DOHH2 (cell line): ENCODE data around the gene EN1.

Experiments used
- H3F3A ChIP-seq: fragments of 200-600 bp; sonication (generic), shearing (Covaris generic); 2 replicates; pipeline ENCODE4 v1.6.0; 2016; ENCODE audit warnings: antibody characterized with exemption, mild to moderate bottlenecking; ENCODE audit not compliant: control insufficient read depth, insufficient read depth
- H3K27ac ChIP-seq: fragments of 200-600 bp; sonication (generic); 2 replicates; pipeline ENCODE4 v1.5.1; 2014; ENCODE audit warnings: low read depth, mild to moderate bottlenecking, low read length, moderate library complexity
- H3K27me3 ChIP-seq: fragments of 200-600 bp; sonication (generic); 2 replicates; pipeline ENCODE4 v1.6.1; 2014; ENCODE audit warnings: mild to moderate bottlenecking, low read length, mixed read lengths; ENCODE audit not compliant: control insufficient read depth
- H3K36me3 ChIP-seq: fragments of 200-600 bp; sonication (generic); 2 replicates; pipeline ENCODE4 v1.6.1; 2014; ENCODE audit warnings: mild to moderate bottlenecking, low read length, moderate library complexity, mixed read lengths; ENCODE audit not compliant: control insufficient read depth
- H3K4me1 ChIP-seq: fragments of 200-600 bp; sonication (generic); 2 replicates; pipeline ENCODE4 v1.6.1; 2014; ENCODE audit warnings: mild to moderate bottlenecking, low read length, mixed read lengths; ENCODE audit not compliant: control insufficient read depth
- H3K4me2 ChIP-seq: fragments of 200-600 bp; sonication (generic); 2 replicates; pipeline ENCODE4 v1.6.0; 2014; ENCODE audit warnings: mild to moderate bottlenecking, low read length, moderate library complexity
- H3K4me3 ChIP-seq: fragments of 200-600 bp; sonication (generic); 2 replicates; pipeline ENCODE4 v1.5.1; 2014; ENCODE audit warnings: mild to moderate bottlenecking, low read length, mixed read lengths
- H3K79me2 ChIP-seq: fragments of 200-600 bp; sonication (generic); 2 replicates; pipeline ENCODE4 v1.6.1; 2014; ENCODE audit warnings: mild to moderate bottlenecking, low read length, mixed read lengths; ENCODE audit not compliant: control insufficient read depth
- H3K9me2 ChIP-seq: fragments of 200-600 bp; sonication (generic); replicated peaks from 2 replicates; pipeline ENCODE4 v1.6.1; 2014; ENCODE audit warnings: mild to moderate bottlenecking, low read length, mixed read lengths; ENCODE audit not compliant: control insufficient read depth
- H3K9me3 ChIP-seq: fragments of 200-600 bp; sonication (generic); 2 replicates; pipeline ENCODE4 v1.6.1; 2014; ENCODE audit warnings: antibody characterized with exemption, low read length, mixed read lengths; ENCODE audit not compliant: control insufficient read depth, insufficient read depth
- H4K20me1 ChIP-seq: fragments of 200-600 bp; sonication (generic); 2 replicates; pipeline ENCODE4 v1.6.0; 2014; ENCODE audit warnings: low read depth, mild to moderate bottlenecking, antibody characterized with exemption, low read length, moderate library complexity; ENCODE audit not compliant: control insufficient read depth, insufficient read depth
- EZH2phosphoT487 ChIP-seq: fragments of 200-600 bp; sonication (generic); IDR thresholded peaks from 2 replicates; pipeline ENCODE4 v1.6.1; 2017; ENCODE audit warnings: borderline replicate concordance, mild to moderate bottlenecking, antibody characterized with exemption, low read length, moderate library complexity, mixed read lengths
- TF ChIP-seq, protein P1 (sequence below): fragments of 200-600 bp; sonication (generic); IDR thresholded peaks from one replicate; pipeline ENCODE4 v1.5.1; 2014; ENCODE audit warnings: antibody characterized with exemption, mild to moderate bottlenecking, low read depth, low read length; ENCODE audit not compliant: poor library complexity, severe bottlenecking

Gene EN1

DNA sequence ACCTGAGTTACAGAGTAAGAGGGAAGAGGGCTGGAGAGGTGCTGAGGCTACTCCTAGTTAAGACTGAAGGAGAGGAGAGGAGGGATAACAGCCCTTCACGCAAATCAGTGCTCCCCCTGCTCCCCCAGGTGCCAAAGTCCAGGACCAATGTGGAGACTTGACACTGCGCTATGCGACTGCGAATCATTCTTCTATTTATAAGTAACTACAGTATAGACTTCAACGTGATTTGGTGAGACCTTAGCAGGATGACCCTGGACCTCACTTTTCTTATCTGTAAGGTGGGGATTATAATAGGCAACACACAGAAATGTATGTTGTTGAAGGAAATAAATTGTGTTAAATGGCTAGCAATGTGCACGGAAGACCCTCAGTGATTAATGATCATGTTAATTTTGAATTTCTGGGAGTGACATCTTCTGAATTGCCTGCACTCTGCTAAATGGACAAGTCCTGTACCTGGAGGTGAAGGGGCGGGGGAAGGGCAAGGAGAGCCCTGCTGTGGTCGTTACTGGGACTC lies 11.0 kb downstream of the EN1 start:
- H3K27ac ChIP-seq, result no peak overlapping the region

DNA sequence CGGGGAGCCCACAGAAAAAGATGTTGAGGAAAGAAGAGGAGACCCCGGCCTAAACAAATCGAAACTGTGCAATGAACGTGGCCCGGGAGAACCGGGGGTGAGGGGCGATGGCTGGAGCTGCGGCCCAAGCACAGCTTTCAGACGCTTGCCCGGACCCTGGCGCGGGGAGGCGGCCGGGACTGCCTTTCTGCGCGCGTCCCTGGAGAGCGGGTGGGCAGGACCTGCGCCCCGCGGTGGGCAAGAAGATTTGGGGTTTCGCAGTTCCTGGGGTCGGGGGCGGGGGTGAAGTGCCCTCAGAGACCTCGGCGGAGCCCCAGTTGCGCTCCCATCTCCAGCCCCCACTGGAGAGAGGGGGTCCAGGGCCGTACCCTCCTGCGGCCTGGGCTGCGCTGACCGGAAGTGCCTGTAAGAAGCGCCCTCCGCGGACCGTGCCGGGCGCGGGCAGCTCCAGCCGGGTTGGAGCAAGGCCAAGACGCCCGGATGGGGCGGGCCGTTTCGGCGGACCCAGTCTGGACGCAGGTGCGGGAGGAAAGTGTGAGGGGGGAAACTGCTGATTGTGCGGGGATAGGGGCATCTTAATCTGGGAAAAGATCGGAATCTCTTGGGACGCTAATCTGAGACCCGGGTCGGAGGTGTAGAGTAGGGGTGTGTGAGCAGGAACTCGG lies 11.6 kb downstream of the EN1 start:
- Histone ChIP-seq H3K27ac (no peak overlapping the region), H3F3A (no peaks in the 10 kb centered on the region), H3K9me2 (no peaks in the 10 kb centered on the region), H3K36me3 (no peaks in the 10 kb centered on the region), H3K4me2 (no peak overlapping the region), H3K27me3 (peaks cover 28% of the 10 kb centered on the region), H3K4me1 (no peaks in the 10 kb centered on the region), H3K79me2 (no peaks in the 10 kb centered on the region), H3K4me3 (no peak overlapping the region), H4K20me1 (no peaks in the 10 kb centered on the region), H3K9me3 (no peaks in the 10 kb centered on the region)
- TF ChIP-seq EZH2phosphoT487, result no peak
- TF ChIP-seq, protein P1, sequence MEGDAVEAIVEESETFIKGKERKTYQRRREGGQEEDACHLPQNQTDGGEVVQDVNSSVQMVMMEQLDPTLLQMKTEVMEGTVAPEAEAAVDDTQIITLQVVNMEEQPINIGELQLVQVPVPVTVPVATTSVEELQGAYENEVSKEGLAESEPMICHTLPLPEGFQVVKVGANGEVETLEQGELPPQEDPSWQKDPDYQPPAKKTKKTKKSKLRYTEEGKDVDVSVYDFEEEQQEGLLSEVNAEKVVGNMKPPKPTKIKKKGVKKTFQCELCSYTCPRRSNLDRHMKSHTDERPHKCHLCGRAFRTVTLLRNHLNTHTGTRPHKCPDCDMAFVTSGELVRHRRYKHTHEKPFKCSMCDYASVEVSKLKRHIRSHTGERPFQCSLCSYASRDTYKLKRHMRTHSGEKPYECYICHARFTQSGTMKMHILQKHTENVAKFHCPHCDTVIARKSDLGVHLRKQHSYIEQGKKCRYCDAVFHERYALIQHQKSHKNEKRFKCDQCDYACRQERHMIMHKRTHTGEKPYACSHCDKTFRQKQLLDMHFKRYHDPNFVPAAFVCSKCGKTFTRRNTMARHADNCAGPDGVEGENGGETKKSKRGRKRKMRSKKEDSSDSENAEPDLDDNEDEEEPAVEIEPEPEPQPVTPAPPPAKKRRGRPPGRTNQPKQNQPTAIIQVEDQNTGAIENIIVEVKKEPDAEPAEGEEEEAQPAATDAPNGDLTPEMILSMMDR, result no peak

More for the DNA sequence above, 11.0 kb downstream of the EN1 start:
- Histone ChIP-seq H3K4me2 (no peak overlapping the region), H3K9me3 (no peaks in the 10 kb centered on the region), H3K9me2 (no peaks in the 10 kb centered on the region), H3K4me1 (no peaks in the 10 kb centered on the region), H3K36me3 (no peaks in the 10 kb centered on the region), H3K79me2 (no peaks in the 10 kb centered on the region), H3F3A (no peaks in the 10 kb centered on the region), H3K27me3 (peaks cover 28% of the 10 kb centered on the region), H3K4me3 (no peak overlapping the region), H4K20me1 (no peaks in the 10 kb centered on the region)
- no peak for TF ChIP-seq EZH2phosphoT487
- TF ChIP-seq, protein P1, result no peak

DNA sequence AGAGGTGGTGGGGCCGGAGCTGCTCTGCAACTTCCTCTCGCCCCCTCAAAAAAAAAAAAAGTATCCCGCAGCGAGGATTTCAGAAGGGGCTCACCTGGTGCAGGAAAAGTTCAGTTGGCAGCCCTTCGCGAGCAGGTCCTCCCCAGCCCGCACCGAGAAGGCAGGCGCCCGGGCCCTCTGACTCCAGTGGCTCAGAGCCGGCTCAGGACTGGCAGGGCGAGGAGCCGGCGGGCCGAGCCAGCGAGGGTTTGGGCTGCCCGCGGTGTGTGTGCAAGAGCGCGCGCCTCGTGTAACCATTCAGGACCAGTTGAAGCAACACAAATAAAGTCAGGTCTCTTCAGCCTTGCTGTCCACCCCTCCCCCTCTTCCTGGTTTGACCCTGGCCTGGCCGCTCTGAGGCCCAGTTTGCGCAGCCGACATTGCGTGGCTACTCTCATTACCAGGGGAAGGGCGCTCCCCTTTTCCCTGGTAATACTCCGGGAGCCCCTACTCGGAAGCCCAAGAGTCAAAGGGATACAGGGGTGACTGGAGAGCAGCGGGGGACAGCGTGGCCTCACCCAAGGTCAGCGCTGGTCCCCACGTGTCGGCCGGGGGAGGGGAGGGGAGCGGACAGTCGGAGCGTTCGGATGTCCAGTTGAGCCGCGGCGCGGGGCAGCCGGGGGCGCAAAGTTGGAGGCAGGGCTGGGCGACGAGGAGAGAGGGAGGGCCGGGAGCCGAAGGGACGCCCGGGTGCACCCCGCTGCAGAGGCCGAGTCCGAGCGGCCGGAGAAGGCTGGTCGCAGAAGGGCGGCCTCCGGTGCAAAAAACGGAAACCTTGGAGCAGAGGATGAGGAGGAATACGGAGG lies 12.3 kb downstream of the EN1 start:
- TF ChIP-seq EZH2phosphoT487, result no peak
- TF ChIP-seq, protein P1, result no peak
- no peak overlapping the region for H3K27ac ChIP-seq

More for the DNA sequence above, 12.3 kb downstream of the EN1 start:
- Histone ChIP-seq H4K20me1 (no peaks in the 10 kb centered on the region), H3K27me3 (peaks cover 28% of the 10 kb centered on the region), H3K79me2 (no peaks in the 10 kb centered on the region), H3F3A (no peaks in the 10 kb centered on the region), H3K36me3 (no peaks in the 10 kb centered on the region), H3K4me3 (no peak overlapping the region), H3K4me2 (no peak overlapping the region), H3K4me1 (no peaks in the 10 kb centered on the region), H3K9me3 (no peaks in the 10 kb centered on the region), H3K9me2 (no peaks in the 10 kb centered on the region)
